GM21447 (cell line): Measurements from ENCODE around the gene ZNF74.
"Not testable (repeated sequence)": the region's sequence is repeated elsewhere in the genome, so short reads cannot be mapped to it uniquely, and the experiment has no call there.

Experiments used
- ATAC-seq: cut with Tn5 transposase; IDR thresholded peaks from one replicate; pipeline ENCODE4 v1.9.1; 2021; ENCODE audit not compliant: unreplicated experiment

Gene ZNF74

GRCh38 chr22:20399866-20400605 is 6.1 kb downstream of the ZNF74 start:
- ATAC-seq: no peak

GRCh38 chr22:20400606-20401375 is 6.8 kb downstream of the ZNF74 start:
- no peak for ATAC-seq

- no peak for ATAC-seq
Observed at GRCh38 chr22:20401376-20402014, 7.5 kb downstream of the ZNF74 start.

GRCh38 chr22:20402960-20403778 is 9.2 kb downstream of the ZNF74 start:
- ATAC-seq: no peak

GRCh38 chr22:20403779-20404140 is 9.8 kb downstream of the ZNF74 start:
- no peak for ATAC-seq

GRCh38 chr22:20404881-20405280 is 10.9 kb downstream of the ZNF74 start:
- ATAC-seq: no peak

GRCh38 chr22:20405291-20405930 is 11.5 kb downstream of the ZNF74 start:
- ATAC-seq: no peak

- ATAC-seq: no peak
Observed at GRCh38 chr22:20405931-20406685, 12.2 kb downstream of the ZNF74 start.

- no peak for ATAC-seq
Observed at GRCh38 chr22:20406686-20407408, 12.9 kb downstream of the ZNF74 start.

- ATAC-seq: no peak
Observed at GRCh38 chr22:20407829-20408228, 13.9 kb downstream of the ZNF74 start.

GRCh38 chr22:20408891-20409290 is 14.9 kb downstream of the ZNF74 start:
- no peak for ATAC-seq

- ATAC-seq: not testable (repeated sequence)
Observed at GRCh38 chr22:20409385-20409784, 15.4 kb downstream of the ZNF74 start.

GRCh38 chr22:20412474-20413216 is 18.7 kb downstream of the ZNF74 start:
- no peak for ATAC-seq

- no peak for ATAC-seq
Observed at GRCh38 chr22:20413217-20414058, 19.5 kb downstream of the ZNF74 start.

GRCh38 chr22:20414059-20414440 is 20.1 kb downstream of the ZNF74 start:
- ATAC-seq: no peak

- no peak for ATAC-seq
Observed at GRCh38 chr22:20414450-20414849, 20.5 kb downstream of the ZNF74 start.

GRCh38 chr22:20415241-20415640 is 21.3 kb downstream of the ZNF74 start:
- ATAC-seq: not testable (repeated sequence)

- ATAC-seq: not testable (repeated sequence)
Observed at GRCh38 chr22:20415699-20416098, 21.7 kb downstream of the ZNF74 start.
